Stimulated activated memory B cell treated with anti-CD40 and anti-IgM and Interleukin-4, amounts not matched to agents 10 μg/mL and 1 μg/mL and 100 μg/mL, for 72 hours (primary cell): ENCODE measurements around the gene MDP1.

Source experiments
- ATAC-seq: fragments of 150-1000 bp; cut with Tn5 transposase; 2 replicates; pipeline ENCODE4 v1.10.0; 2021
- H3K27ac Mint-ChIP-seq: one replicate; pipeline ENCODE4 v1.8.0; 2022; ENCODE audit warnings: mild to moderate bottlenecking, mixed read lengths
- H3K27me3 Mint-ChIP-seq: one replicate; pipeline ENCODE4 v1.8.0; 2022; ENCODE audit warnings: mixed read lengths
- H3K36me3 Mint-ChIP-seq: one replicate; pipeline ENCODE4 v1.8.0; 2022; ENCODE audit warnings: mixed read lengths
- H3K4me1 Mint-ChIP-seq: one replicate; pipeline ENCODE4 v1.8.0; 2022; ENCODE audit warnings: mixed read lengths
- H3K4me3 Mint-ChIP-seq: one replicate; pipeline ENCODE4 v1.8.0; 2022; ENCODE audit warnings: mild to moderate bottlenecking, moderate library complexity, mixed read lengths
- H3K9me3 Mint-ChIP-seq: one replicate; pipeline ENCODE4 v1.8.0; 2022; ENCODE audit warnings: mixed read lengths

MDP1 gene

DNA sequence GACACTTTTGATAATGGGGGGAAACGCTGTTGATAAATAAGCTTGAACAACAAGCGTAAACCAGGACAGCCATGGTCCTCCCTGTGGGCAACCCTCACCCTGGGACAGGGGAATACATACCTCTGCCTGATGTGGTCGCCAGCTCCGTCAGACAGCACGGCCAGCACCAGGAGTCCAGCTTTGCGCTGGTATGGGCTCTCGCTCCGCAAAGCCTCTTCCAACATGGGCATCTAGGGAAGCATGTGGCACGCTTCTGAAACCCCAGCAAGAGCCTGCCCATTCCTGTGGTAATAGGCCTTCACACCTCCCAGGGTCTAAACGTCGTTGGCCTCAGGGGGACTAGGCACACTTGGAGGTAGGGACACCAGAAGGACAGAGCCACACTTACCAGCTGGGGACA is 30.1 kb downstream of the MDP1 start:
- H3K9me3 Mint-ChIP-seq, result no peaks in the 10 kb centered on the region
- no peak overlapping the region for H3K4me3 Mint-ChIP-seq
- H3K36me3 Mint-ChIP-seq, result peaks cover 63% of the 10 kb centered on the region
- ATAC-seq, result no peak
- peaks cover 25% of the 10 kb centered on the region for H3K4me1 Mint-ChIP-seq
- H3K27me3 Mint-ChIP-seq, result no peaks in the 10 kb centered on the region
- H3K27ac Mint-ChIP-seq, result no peak overlapping the region

- ATAC-seq, result no peak
- Mint-ChIP-seq H3K9me3 (no peaks in the 10 kb centered on the region), H3K27me3 (no peaks in the 10 kb centered on the region), H3K27ac (no peak overlapping the region), H3K4me3 (no peak overlapping the region), H3K4me1 (peaks cover 25% of the 10 kb centered on the region), H3K36me3 (peaks cover 64% of the 10 kb centered on the region)
These were observed 30.8 kb downstream of the MDP1 start for GRCh38 chr14:24185026-24185425.

GRCh38 chr14:24184104-24184970 is 31.5 kb downstream of the MDP1 start:
- Mint-ChIP-seq H3K27ac (no peak overlapping the region), H3K27me3 (no peaks in the 10 kb centered on the region), H3K4me3 (no peak overlapping the region), H3K9me3 (no peaks in the 10 kb centered on the region), H3K36me3 (peaks cover 67% of the 10 kb centered on the region), H3K4me1 (peaks cover 28% of the 10 kb centered on the region)
- ATAC-seq, result no peak

DNA sequence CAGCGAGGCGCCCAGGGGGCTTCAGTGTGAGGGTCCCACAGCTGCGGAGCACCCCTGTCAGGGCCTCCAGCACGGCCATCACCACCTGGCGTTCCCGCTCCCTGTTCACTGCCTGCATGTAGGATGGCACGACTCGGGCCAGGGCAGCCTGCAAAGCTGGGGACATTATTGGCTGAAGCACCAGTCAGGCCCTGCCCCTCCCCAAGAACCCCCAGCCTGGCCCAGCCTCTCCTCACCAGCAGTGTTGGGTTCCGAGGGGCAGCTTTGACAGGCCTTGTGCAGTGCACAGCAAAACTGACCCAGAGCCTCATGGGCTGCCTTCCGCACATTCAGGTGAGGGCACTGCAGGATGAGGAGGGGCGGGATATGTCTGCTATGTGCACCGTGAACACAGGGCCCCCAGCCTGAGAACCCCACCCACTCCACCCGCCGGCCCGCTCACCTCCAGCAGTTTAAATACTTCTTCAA is 32.8 kb downstream of the MDP1 start:
- no peak for ATAC-seq
- H3K36me3 Mint-ChIP-seq, result peaks cover 73% of the 10 kb centered on the region
- no peaks in the 10 kb centered on the region for H3K9me3 Mint-ChIP-seq
- peaks cover 27% of the 10 kb centered on the region for H3K4me1 Mint-ChIP-seq
- no peaks in the 10 kb centered on the region for H3K27me3 Mint-ChIP-seq
- H3K27ac Mint-ChIP-seq, result no peak overlapping the region
- H3K4me3 Mint-ChIP-seq, result no peak overlapping the region

GRCh38 chr14:24182110-24182882 is 33.6 kb downstream of the MDP1 start:
- Mint-ChIP-seq H3K36me3 (peaks cover 79% of the 10 kb centered on the region), H3K4me3 (no peak overlapping the region), H3K27ac (no peak overlapping the region), H3K27me3 (no peaks in the 10 kb centered on the region), H3K4me1 (peaks cover 19% of the 10 kb centered on the region), H3K9me3 (no peaks in the 10 kb centered on the region)
- ATAC-seq, result no peak

- Mint-ChIP-seq H3K4me3 (no peak overlapping the region), H3K36me3 (peaks cover 83% of the 10 kb centered on the region), H3K27ac (no peak overlapping the region), H3K4me1 (peaks cover 14% of the 10 kb centered on the region), H3K9me3 (no peaks in the 10 kb centered on the region), H3K27me3 (no peaks in the 10 kb centered on the region)
- ATAC-seq, result no peak
These were observed 34.3 kb downstream of the MDP1 start for GRCh38 chr14:24181371-24182077.

- no peak overlapping the region for H3K4me3 Mint-ChIP-seq
- no peak for ATAC-seq
These were observed 35.7 kb downstream of the MDP1 start for GRCh38 chr14:24179961-24180796.

GRCh38 chr14:24179294-24179960 is 36.4 kb downstream of the MDP1 start:
- H3K4me3 Mint-ChIP-seq, result no peak overlapping the region
- no peaks in the 10 kb centered on the region for H3K27me3 Mint-ChIP-seq
- peaks cover 71% of the 10 kb centered on the region for H3K36me3 Mint-ChIP-seq
- no peaks in the 10 kb centered on the region for H3K9me3 Mint-ChIP-seq
- no peak for ATAC-seq
- H3K27ac Mint-ChIP-seq, result peak overlapping the region; percentile 38
- H3K4me1 Mint-ChIP-seq, result peaks cover 14% of the 10 kb centered on the region

More at GRCh38 chr14:24179961-24180796, 35.7 kb downstream of the MDP1 start:
- no peak overlapping the region for H3K27ac Mint-ChIP-seq
- peaks cover 14% of the 10 kb centered on the region for H3K4me1 Mint-ChIP-seq
- no peaks in the 10 kb centered on the region for H3K27me3 Mint-ChIP-seq
- H3K36me3 Mint-ChIP-seq, result peaks cover 71% of the 10 kb centered on the region
- no peaks in the 10 kb centered on the region for H3K9me3 Mint-ChIP-seq

- no peak overlapping the region for H3K4me3 Mint-ChIP-seq
- no peaks in the 10 kb centered on the region for H3K27me3 Mint-ChIP-seq
- peaks cover 68% of the 10 kb centered on the region for H3K36me3 Mint-ChIP-seq
- H3K4me1 Mint-ChIP-seq, result peaks cover 14% of the 10 kb centered on the region
- peak overlapping the region; percentile 38 for H3K27ac Mint-ChIP-seq
- H3K9me3 Mint-ChIP-seq, result no peaks in the 10 kb centered on the region
- ATAC-seq, result no peak
These were observed 37.3 kb downstream of the MDP1 start for GRCh38 chr14:24178399-24179178.

DNA sequence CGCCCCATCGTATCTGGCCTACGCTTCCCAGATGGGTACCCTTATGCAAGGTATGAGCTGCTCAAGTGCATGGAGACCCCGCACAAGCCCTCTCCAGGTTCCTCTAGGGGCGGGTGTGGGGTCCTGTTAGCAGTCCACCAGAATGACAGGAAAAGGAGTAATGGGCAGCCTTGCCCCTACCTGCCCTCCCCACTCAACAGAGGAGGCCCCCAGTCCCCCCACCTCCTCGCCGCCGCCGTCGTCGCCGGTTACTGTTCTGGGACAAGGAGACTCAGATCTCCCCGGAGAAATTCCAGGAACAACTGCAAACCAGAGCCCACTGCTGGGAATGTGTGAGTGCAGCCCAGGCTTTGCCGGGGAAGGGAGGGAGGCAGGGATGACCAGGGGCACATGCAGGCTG is 38.0 kb downstream of the MDP1 start:
- H3K4me3 Mint-ChIP-seq, result no peak overlapping the region

DNA sequence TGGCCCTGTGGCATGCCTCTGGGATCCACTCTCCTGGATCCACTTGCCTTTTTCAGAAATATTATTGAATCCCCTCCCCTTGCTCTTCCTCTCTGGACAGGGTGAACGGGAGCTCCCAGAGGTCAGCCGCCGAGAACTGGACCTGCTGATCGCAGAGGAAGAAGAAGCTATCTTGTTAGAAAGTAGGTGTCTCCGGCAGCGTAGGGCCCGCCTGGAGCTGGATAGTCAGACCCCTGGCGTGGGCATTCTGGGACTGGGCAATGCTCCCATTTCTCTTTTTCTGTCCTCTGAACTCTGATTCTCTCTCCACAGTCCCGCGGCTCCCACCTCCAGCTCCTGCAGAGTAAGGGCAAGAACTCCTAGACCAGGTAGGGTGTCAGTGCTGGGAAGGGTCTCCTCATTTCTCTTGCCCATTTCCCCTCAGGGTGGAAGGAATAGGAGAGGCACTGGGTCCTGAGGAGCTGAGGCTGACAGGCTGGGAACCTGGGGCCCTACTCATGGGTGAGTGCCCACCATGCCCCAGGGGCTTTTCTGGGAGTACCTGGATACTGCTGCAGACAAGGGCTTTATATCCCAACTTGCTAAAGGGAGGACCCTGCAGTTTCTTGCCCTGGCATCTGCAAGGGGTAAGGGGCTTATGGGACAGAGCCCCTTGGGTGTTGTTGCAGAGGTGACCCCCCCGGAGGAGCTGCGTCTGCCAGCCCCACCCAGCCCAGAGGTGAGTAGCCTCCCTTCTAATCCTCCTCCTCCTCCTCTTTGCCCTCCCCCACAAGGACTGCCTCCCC is 38.6 kb downstream of the MDP1 start:
- Mint-ChIP-seq H3K9me3 (no peaks in the 10 kb centered on the region), H3K4me1 (peaks cover 17% of the 10 kb centered on the region), H3K27me3 (no peaks in the 10 kb centered on the region), H3K27ac (no peak overlapping the region), H3K4me3 (no peak overlapping the region), H3K36me3 (peaks cover 55% of the 10 kb centered on the region)
- no peak for ATAC-seq

More for the DNA sequence above, 38.0 kb downstream of the MDP1 start:
- ATAC-seq, result no peak
- Mint-ChIP-seq H3K36me3 (peaks cover 61% of the 10 kb centered on the region), H3K27ac (no peak overlapping the region), H3K4me1 (peaks cover 14% of the 10 kb centered on the region), H3K27me3 (no peaks in the 10 kb centered on the region), H3K9me3 (no peaks in the 10 kb centered on the region)

DNA sequence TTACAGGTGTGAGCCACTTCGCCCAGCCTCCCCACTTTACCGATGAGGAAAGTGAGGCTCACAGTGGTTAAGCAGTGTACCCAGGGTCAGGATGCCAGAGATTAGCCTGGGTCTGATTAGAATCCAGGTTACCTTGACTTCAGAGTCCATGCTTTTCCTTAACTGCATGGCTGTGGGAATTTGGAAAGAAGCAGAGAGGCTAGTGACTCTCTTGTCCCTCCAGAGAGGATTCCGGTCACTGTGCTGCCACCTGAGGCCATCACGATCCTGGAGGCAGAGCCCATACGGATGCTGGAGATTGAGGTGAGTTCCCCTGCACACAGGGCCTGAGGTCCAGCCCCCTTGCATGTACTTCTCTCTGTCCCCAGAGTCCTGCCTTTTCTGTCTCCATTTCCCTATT is 39.3 kb downstream of the MDP1 start:
- Mint-ChIP-seq H3K9me3 (no peaks in the 10 kb centered on the region), H3K27ac (no peak overlapping the region), H3K36me3 (peaks cover 50% of the 10 kb centered on the region), H3K27me3 (no peaks in the 10 kb centered on the region), H3K4me1 (peaks cover 24% of the 10 kb centered on the region), H3K4me3 (no peak overlapping the region)
- ATAC-seq, result no peak

GRCh38 chr14:24172871-24173281 is 43.0 kb downstream of the MDP1 start:
- peak overlapping the region; percentile 55 for H3K4me3 Mint-ChIP-seq
- ATAC-seq, result no peak
- peaks cover 14% of the 10 kb centered on the region for H3K4me1 Mint-ChIP-seq
- peaks cover 40% of the 10 kb centered on the region for H3K36me3 Mint-ChIP-seq
- no peaks in the 10 kb centered on the region for H3K9me3 Mint-ChIP-seq
- H3K27me3 Mint-ChIP-seq, result no peaks in the 10 kb centered on the region
- peak overlapping the region; percentile 91 for H3K27ac Mint-ChIP-seq
